Smooth muscle cell (in vitro differentiated cells): ENCODE results near the gene PSD2. TPM values are rescaled to one million over a fixed set of nuclear protein-coding genes. Genes with fewer than 3 reads are reported as not detected.

Experiments used
- DNase-seq: peaks from one replicate; lab custom pipeline; 2025; ENCODE audit not compliant: unreplicated experiment; lab: John Stamatoyannopoulos, UW
- H2AFZ ChIP-seq: fragments of 200-600 bp; sonication (generic); 2 replicates; pipeline ENCODE4 v1.6.0; 2016; ENCODE audit warnings: antibody characterized with exemption, low read depth, mild to moderate bottlenecking
- H3F3A ChIP-seq: fragments of 200-600 bp; sonication (generic); 2 replicates; pipeline ENCODE4 v1.6.0; 2017; ENCODE audit warnings: antibody characterized with exemption, low read depth
- H3K27ac ChIP-seq: fragments of 200-600 bp; sonication (generic); 2 replicates; pipeline ENCODE4 v1.5.1; 2016; ENCODE audit warnings: low read depth, mild to moderate bottlenecking
- H3K27me3 ChIP-seq: fragments of 200-600 bp; sonication (generic); 2 replicates; pipeline ENCODE4 v1.6.1; 2016; ENCODE audit warnings: low read depth, mild to moderate bottlenecking
- H3K36me3 ChIP-seq: fragments of 200-600 bp; sonication (generic); 2 replicates; pipeline ENCODE4 v1.5.1; 2016; ENCODE audit warnings: low read depth
- H3K4me1 ChIP-seq: fragments of 200-600 bp; sonication (generic); 2 replicates; pipeline ENCODE4 v1.5.1; 2016; ENCODE audit warnings: low read depth
- H3K4me2 ChIP-seq: fragments of 200-600 bp; sonication (generic); 2 replicates; pipeline ENCODE4 v1.6.0; 2016; ENCODE audit warnings: mild to moderate bottlenecking
- H3K4me3 ChIP-seq: fragments of 200-600 bp; sonication (generic); 2 replicates; pipeline ENCODE4 v1.5.1; 2016; ENCODE audit warnings: mild to moderate bottlenecking
- H3K79me2 ChIP-seq: fragments of 200-600 bp; sonication (generic); 2 replicates; pipeline ENCODE4 v1.6.0; 2016; ENCODE audit warnings: low read depth, mild to moderate bottlenecking
- H3K9ac ChIP-seq: fragments of 200-600 bp; sonication (generic); 2 replicates; pipeline ENCODE4 v1.6.0; 2016; ENCODE audit warnings: low read depth
- H3K9me3 ChIP-seq: fragments of 200-600 bp; sonication (generic); replicated peaks from 2 replicates; pipeline ENCODE4 v1.5.1; 2016; ENCODE audit warnings: low read depth
- H4K20me1 ChIP-seq: fragments of 200-600 bp; sonication (generic); 2 replicates; pipeline ENCODE4 v1.6.0; 2016; ENCODE audit warnings: low read depth
- WGBS: methylation state at CpG from one replicate; pipeline ENCODE4 v1.1.7; 2016; ENCODE audit warnings: low lambda C conversion rate; 5-methylcytosine and 5-hydroxymethylcytosine counted together
- polyA plus RNA-seq: library from polyadenylated mRNA; unstranded; fragments of >200 nt; fragmentation: Nextera tagmentation; extraction: Ambion mirVana; gene quantifications from 2 replicates; pipeline ENCODE4 v1.2.1, GENCODE V29; 2016
- total RNA-seq: library from RNA; depleted of rRNA; stranded (reverse); fragments of >200 nt; gene quantifications from 2 replicates; pipeline ENCODE4 v1.2.3, GENCODE V29; 2014
- TF ChIP-seq, protein P1 (sequence below): fragments of 200-600 bp; sonication (generic); IDR thresholded peaks from 2 replicates; pipeline ENCODE4 v1.5.1; 2017; ENCODE audit warnings: borderline replicate concordance, mild to moderate bottlenecking, antibody characterized with exemption; ENCODE audit not compliant: insufficient read depth, poor library complexity, severe bottlenecking

The PSD2 gene
- total and polyA plus RNA-seq, 2 experiments from 2014 or later = 0.54 to 0.81 TPM

DNA sequence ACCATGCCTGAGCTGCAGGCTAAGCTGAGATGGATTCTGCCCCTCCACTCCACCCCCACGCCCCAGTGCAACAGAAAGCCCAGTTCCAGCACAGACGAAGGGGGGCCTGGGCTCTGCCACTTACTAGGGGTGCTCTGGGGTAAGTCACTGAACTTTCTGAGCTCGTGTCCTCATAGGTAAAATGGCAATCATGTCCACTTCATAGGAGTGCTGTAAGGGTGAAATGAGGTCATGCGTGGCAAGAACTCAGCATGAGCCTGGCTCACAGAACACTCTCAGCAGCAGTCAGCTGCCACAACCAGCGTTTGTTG lies 8.4 kb upstream of the PSD2 start:
- TF ChIP-seq, protein P1, sequence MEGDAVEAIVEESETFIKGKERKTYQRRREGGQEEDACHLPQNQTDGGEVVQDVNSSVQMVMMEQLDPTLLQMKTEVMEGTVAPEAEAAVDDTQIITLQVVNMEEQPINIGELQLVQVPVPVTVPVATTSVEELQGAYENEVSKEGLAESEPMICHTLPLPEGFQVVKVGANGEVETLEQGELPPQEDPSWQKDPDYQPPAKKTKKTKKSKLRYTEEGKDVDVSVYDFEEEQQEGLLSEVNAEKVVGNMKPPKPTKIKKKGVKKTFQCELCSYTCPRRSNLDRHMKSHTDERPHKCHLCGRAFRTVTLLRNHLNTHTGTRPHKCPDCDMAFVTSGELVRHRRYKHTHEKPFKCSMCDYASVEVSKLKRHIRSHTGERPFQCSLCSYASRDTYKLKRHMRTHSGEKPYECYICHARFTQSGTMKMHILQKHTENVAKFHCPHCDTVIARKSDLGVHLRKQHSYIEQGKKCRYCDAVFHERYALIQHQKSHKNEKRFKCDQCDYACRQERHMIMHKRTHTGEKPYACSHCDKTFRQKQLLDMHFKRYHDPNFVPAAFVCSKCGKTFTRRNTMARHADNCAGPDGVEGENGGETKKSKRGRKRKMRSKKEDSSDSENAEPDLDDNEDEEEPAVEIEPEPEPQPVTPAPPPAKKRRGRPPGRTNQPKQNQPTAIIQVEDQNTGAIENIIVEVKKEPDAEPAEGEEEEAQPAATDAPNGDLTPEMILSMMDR = no peak
- Histone ChIP-seq H3F3A (no peaks in the 10 kb centered on the region), H3K27me3 (peaks cover 40% of the 10 kb centered on the region), H3K4me3 (no peak overlapping the region), H3K36me3 (no peaks in the 10 kb centered on the region), H4K20me1 (no peaks in the 10 kb centered on the region), H3K9ac (no peak overlapping the region), H3K4me1 (peaks cover 3% of the 10 kb centered on the region), H3K4me2 (no peak overlapping the region), H3K9me3 (no peaks in the 10 kb centered on the region), H3K79me2 (no peaks in the 10 kb centered on the region), H2AFZ (no peak overlapping the region), H3K27ac (no peak overlapping the region)
- 26% methylated on average over 5 of the region's 5 CpGs for WGBS
- no peak for DNase-seq

DNA sequence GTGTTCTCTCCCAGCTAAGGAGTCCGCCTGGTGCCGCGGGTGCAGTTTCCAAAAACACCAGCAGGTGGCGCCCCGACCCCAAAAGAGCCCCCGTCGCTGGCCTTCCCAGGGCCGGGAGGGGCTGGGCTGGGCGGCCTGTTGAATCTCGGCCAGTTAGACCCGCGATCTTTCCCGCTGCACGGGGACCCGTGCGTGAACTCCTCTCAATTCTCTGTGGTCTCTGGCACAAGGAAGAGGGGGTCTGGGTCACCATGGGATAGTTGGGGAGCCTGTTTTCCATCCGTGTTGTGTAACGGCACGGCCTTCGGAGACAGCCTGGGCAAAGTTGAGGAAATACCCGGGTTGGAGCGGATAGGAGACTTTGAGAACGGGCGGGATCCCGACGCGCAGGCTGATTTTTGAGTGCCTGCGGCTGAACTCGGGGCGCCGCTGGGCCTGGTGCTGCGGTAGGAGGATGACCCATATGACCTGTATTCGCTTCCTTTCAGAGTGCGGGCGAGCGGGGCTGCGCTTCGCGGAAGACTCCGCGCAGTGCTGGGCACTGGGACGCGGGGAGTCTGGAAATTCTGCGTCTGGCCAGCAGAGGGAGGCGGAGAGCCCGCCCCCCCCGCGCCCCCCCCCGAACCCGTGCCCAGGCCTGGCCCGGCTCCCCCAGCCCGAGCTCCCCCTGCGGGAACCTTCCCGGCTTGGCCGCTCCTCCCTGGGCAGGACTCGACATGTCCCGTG lies 7.9 kb upstream of the PSD2 start:
- Histone ChIP-seq H3K4me2 (peak overlapping the region; percentile 87), H3K4me1 (peaks cover 3% of the 10 kb centered on the region), H3K27ac (no peak overlapping the region), H2AFZ (peak overlapping the region; percentile 93), H3K36me3 (no peaks in the 10 kb centered on the region), H3K79me2 (no peaks in the 10 kb centered on the region), H3F3A (no peaks in the 10 kb centered on the region), H3K9me3 (no peaks in the 10 kb centered on the region), H3K4me3 (peak overlapping the region; percentile 60), H3K9ac (peak overlapping the region; percentile 15), H3K27me3 (peaks cover 45% of the 10 kb centered on the region), H4K20me1 (no peaks in the 10 kb centered on the region)
- TF ChIP-seq, protein P1 = peak; percentile 98
- DNase-seq = peak; percentile 90
- 1% methylated on average over 47 of the region's 57 CpGs for WGBS

DNA sequence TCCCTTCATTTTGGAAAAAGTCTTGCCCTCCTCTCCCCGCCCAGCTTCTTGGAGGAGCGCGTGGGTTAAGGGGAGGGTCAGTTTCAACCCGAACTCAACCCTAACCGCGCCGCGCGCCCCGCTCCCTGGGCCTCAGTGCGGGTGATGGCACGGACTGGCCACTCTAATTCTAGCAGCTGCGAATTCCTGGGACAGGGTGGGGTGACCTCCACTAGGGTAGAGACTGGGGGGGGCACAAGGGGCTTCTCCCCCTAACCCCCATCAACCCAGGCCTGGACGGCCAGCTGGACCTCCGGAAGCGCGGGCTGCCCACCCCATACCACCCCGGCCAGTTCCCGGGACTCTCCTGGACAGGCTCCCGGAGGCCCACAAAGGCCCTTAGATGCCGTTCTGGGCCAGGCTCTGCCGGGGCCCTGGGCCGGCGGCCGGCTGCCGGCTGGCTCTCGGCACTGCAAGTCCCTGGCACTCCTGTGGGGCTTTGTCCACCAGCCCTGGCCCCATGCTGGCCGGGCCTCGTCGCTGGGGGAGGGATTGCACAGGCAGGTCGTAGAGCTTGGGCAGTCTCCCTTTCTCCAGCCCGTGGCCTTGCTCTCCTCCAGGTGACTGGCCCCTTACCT lies 7.2 kb upstream of the PSD2 start:
- Histone ChIP-seq H3F3A (no peaks in the 10 kb centered on the region), H3K4me1 (peaks cover 3% of the 10 kb centered on the region), H3K36me3 (no peaks in the 10 kb centered on the region), H3K27me3 (peaks cover 51% of the 10 kb centered on the region), H4K20me1 (no peaks in the 10 kb centered on the region), H3K79me2 (no peaks in the 10 kb centered on the region), H3K4me3 (peak overlapping the region; percentile 60), H2AFZ (peak overlapping the region; percentile 93), H3K9me3 (no peaks in the 10 kb centered on the region), H3K9ac (no peak overlapping the region), H3K4me2 (peak overlapping the region; percentile 87), H3K27ac (no peak overlapping the region)
- no peak for DNase-seq
- TF ChIP-seq, protein P1 = no peak
- WGBS = 55% methylated on average over 31 of the region's 32 CpGs
